DOHH2 (cell line): ENCODE results near the gene RAB20.
A peak's percentile ranks its signal among the peaks of the same experiment; 100 is the strongest.
"Not testable (repeated sequence)": the region's sequence is repeated elsewhere in the genome, so short reads cannot be mapped to it uniquely, and the experiment has no call there.

Experiments used
- H3F3A ChIP-seq: fragments of 200-600 bp; sonication (generic), shearing (Covaris generic); 2 replicates; pipeline ENCODE4 v1.6.0; 2016; ENCODE audit warnings: antibody characterized with exemption, mild to moderate bottlenecking; ENCODE audit not compliant: control insufficient read depth, insufficient read depth
- H3K27ac ChIP-seq: fragments of 200-600 bp; sonication (generic); 2 replicates; pipeline ENCODE4 v1.5.1; 2014; ENCODE audit warnings: low read depth, mild to moderate bottlenecking, low read length, moderate library complexity
- H3K27me3 ChIP-seq: fragments of 200-600 bp; sonication (generic); 2 replicates; pipeline ENCODE4 v1.6.1; 2014; ENCODE audit warnings: mild to moderate bottlenecking, low read length, mixed read lengths; ENCODE audit not compliant: control insufficient read depth
- H3K36me3 ChIP-seq: fragments of 200-600 bp; sonication (generic); 2 replicates; pipeline ENCODE4 v1.6.1; 2014; ENCODE audit warnings: mild to moderate bottlenecking, low read length, moderate library complexity, mixed read lengths; ENCODE audit not compliant: control insufficient read depth
- H3K4me1 ChIP-seq: fragments of 200-600 bp; sonication (generic); 2 replicates; pipeline ENCODE4 v1.6.1; 2014; ENCODE audit warnings: mild to moderate bottlenecking, low read length, mixed read lengths; ENCODE audit not compliant: control insufficient read depth
- H3K4me2 ChIP-seq: fragments of 200-600 bp; sonication (generic); 2 replicates; pipeline ENCODE4 v1.6.0; 2014; ENCODE audit warnings: mild to moderate bottlenecking, low read length, moderate library complexity
- H3K4me3 ChIP-seq: fragments of 200-600 bp; sonication (generic); 2 replicates; pipeline ENCODE4 v1.5.1; 2014; ENCODE audit warnings: mild to moderate bottlenecking, low read length, mixed read lengths
- H3K79me2 ChIP-seq: fragments of 200-600 bp; sonication (generic); 2 replicates; pipeline ENCODE4 v1.6.1; 2014; ENCODE audit warnings: mild to moderate bottlenecking, low read length, mixed read lengths; ENCODE audit not compliant: control insufficient read depth
- H3K9me2 ChIP-seq: fragments of 200-600 bp; sonication (generic); replicated peaks from 2 replicates; pipeline ENCODE4 v1.6.1; 2014; ENCODE audit warnings: mild to moderate bottlenecking, low read length, mixed read lengths; ENCODE audit not compliant: control insufficient read depth
- H3K9me3 ChIP-seq: fragments of 200-600 bp; sonication (generic); 2 replicates; pipeline ENCODE4 v1.6.1; 2014; ENCODE audit warnings: antibody characterized with exemption, low read length, mixed read lengths; ENCODE audit not compliant: control insufficient read depth, insufficient read depth
- H4K20me1 ChIP-seq: fragments of 200-600 bp; sonication (generic); 2 replicates; pipeline ENCODE4 v1.6.0; 2014; ENCODE audit warnings: low read depth, mild to moderate bottlenecking, antibody characterized with exemption, low read length, moderate library complexity; ENCODE audit not compliant: control insufficient read depth, insufficient read depth
- CTCF ChIP-seq: fragments of 200-600 bp; sonication (generic); IDR thresholded peaks from one replicate; pipeline ENCODE4 v1.5.1; 2014; ENCODE audit warnings: antibody characterized with exemption, mild to moderate bottlenecking, low read depth, low read length; ENCODE audit not compliant: poor library complexity, severe bottlenecking
- EZH2phosphoT487 ChIP-seq: fragments of 200-600 bp; sonication (generic); IDR thresholded peaks from 2 replicates; pipeline ENCODE4 v1.6.1; 2017; ENCODE audit warnings: borderline replicate concordance, mild to moderate bottlenecking, antibody characterized with exemption, low read length, moderate library complexity, mixed read lengths

RAB20 gene

GRCh38 chr13:110561344-110562035 is at the start of gene RAB20:
Gene RAB20, minus strand, starts transcription at chr13:110561722. Its CDS starts 203 bp downstream, at chr13:110561519.
- TF ChIP-seq CTCF (no peak), EZH2phosphoT487 (no peak)
- no peaks in the 10 kb centered on the region for H4K20me1 ChIP-seq
- H3K4me1 ChIP-seq = peaks cover 11% of the 10 kb centered on the region
- H3F3A ChIP-seq = peaks cover 7% of the 10 kb centered on the region; the same call in 1 of the 2 replicates
- peaks cover 48% of the 10 kb centered on the region for H3K27me3 ChIP-seq
- H3K4me3 ChIP-seq = peak within 1 kb of the TSS; percentile 70
- no peaks in the 10 kb centered on the region for H3K9me2 ChIP-seq
- H3K27ac ChIP-seq = no peak within 1 kb of the TSS
- H3K9me3 ChIP-seq = no peaks in the 10 kb centered on the region
- H3K79me2 ChIP-seq = no peaks in the 10 kb centered on the region
- H3K4me2 ChIP-seq = peak within 1 kb of the TSS; percentile 80
- H3K36me3 ChIP-seq = no peaks in the 10 kb centered on the region

GRCh38 chr13:110610955-110611595 is 49.6 kb upstream of the RAB20 start:
- Histone ChIP-seq H3K4me2 (no peak overlapping the region), H3K27ac (no peak overlapping the region)

GRCh38 chr13:110607675-110608224 is 46.2 kb upstream of the RAB20 start:
- no peaks in the 10 kb centered on the region for H3K9me2 ChIP-seq
- H3K27ac ChIP-seq = no peak overlapping the region
- no peaks in the 10 kb centered on the region for H3K36me3 ChIP-seq
- no peaks in the 10 kb centered on the region for H3K4me1 ChIP-seq
- H4K20me1 ChIP-seq = no peaks in the 10 kb centered on the region
- H3F3A ChIP-seq = no peaks in the 10 kb centered on the region
- TF ChIP-seq EZH2phosphoT487 = no peak
- no peak for TF ChIP-seq CTCF
- no peaks in the 10 kb centered on the region for H3K79me2 ChIP-seq
- H3K4me3 ChIP-seq = no peak overlapping the region
- no peaks in the 10 kb centered on the region; the same call in 1 of the 2 replicates for H3K27me3 ChIP-seq
- H3K9me3 ChIP-seq = no peaks in the 10 kb centered on the region
- H3K4me2 ChIP-seq = no peak overlapping the region

More at GRCh38 chr13:110610955-110611595, 49.6 kb upstream of the RAB20 start:
- Histone ChIP-seq H3F3A (no peaks in the 10 kb centered on the region), H3K4me3 (no peak overlapping the region), H3K9me3 (no peaks in the 10 kb centered on the region; the same call in 1 of the 2 replicates), H4K20me1 (no peaks in the 10 kb centered on the region), H3K4me1 (0 out of 2 replicates have a peak, but pooled peaks cover 4% of the 10 kb centered on the region), H3K79me2 (peaks cover 6% of the 10 kb centered on the region), H3K27me3 (peaks cover 3% of the 10 kb centered on the region), H3K36me3 (no peaks in the 10 kb centered on the region), H3K9me2 (no peaks in the 10 kb centered on the region)
- TF ChIP-seq CTCF = no peak
- no peak for TF ChIP-seq EZH2phosphoT487

- H3K36me3 ChIP-seq, H3K9me3 ChIP-seq, H3K79me2 ChIP-seq, H3K9me2 ChIP-seq, H3K27me3 ChIP-seq, H4K20me1 ChIP-seq, H3F3A ChIP-seq, H3K4me1 ChIP-seq, H3K27ac ChIP-seq, H3K4me2 ChIP-seq, H3K4me3 ChIP-seq: not testable (repeated sequence)
These were observed 44.8 kb upstream of the RAB20 start for GRCh38 chr13:110606281-110606680.
